ENCODE results near the gene MT1A. TPM values are rescaled to one million over a fixed set of nuclear protein-coding genes. Genes with fewer than 3 reads are reported as not detected.

The MT1A gene
- total RNA-seq, 2 experiments from 2014 or later: not detected

- Mint-ChIP-seq H3K4me3 (peak within 1 kb of the TSS; percentile 89), H3K36me3 (ENCODE audit: low read depth) (no peaks in the 10 kb centered on the region), H3K27ac (no peak within 1 kb of the TSS), H3K9me3 (no peaks in the 10 kb centered on the region), H3K27me3 (peaks cover 42% of the 10 kb centered on the region), H3K4me1 (ENCODE audit: low read depth) (peaks cover 11% of the 10 kb centered on the region)
- intact Hi-C loops (cut with DNase I, micrococcal nuclease): loop anchor here in 1 of 2 experiments (2.0 kb wide), 1 partner anchor 17 kb away; the partner anchor contains the start of gene MT2A
- Histone ChIP-seq H3K27ac (ENCODE audit: low read depth in 1 of 2, low read length in 2 of 2) (no peak within 1 kb of the TSS), H3K9me3 (ENCODE audit: control insufficient read depth in 1 of 2, insufficient read depth in 1 of 2, low read length in 2 of 2) (no peaks in the 10 kb centered on the region), H3K36me3 (ENCODE audit: insufficient read depth, low read length) (no peaks in the 10 kb centered on the region), H3K4me1 (ENCODE audit: insufficient read depth, low read length) (peaks cover 20% of the 10 kb centered on the region), H3K4me3 (ENCODE audit: low read length) (peak within 1 kb of the TSS; percentile 73), H3K27me3 (ENCODE audit: control insufficient read depth in 1 of 2, insufficient read depth in 2 of 2, low read length in 2 of 2) (peaks cover 0 to 10% of the 10 kb centered on the region in 2 experiments)
- peak in 11 of 14 experiments; percentile 11 to 80 (median 38) for DNase-seq
- ChIA-PET POLR2A (interaction anchor here (0.6 to 1.9 kb wide), 6 partner anchors 11 to 18 kb away, joined by 3 to 9 read pairs (median 4); partner anchors contain the start of gene MT2A), CTCF (interaction anchor here (1.2 kb wide), 1 partner anchor 18 kb away, joined by 3 read pairs; no protein-coding TSS in a partner anchor)
- peak; percentile 86 for ATAC-seq (ENCODE audit: poor library complexity)
- no peak for TF ChIP-seq CTCF (IDR thresholded peaks at IDR 0.05)
Observed at GRCh38 chr16:56625140-56625942, 13.1 kb upstream of the MT1A start, which contains the start of gene MT1E. MT1E (plus strand) TSS chr16:56625781; CDS start chr16:56625852, 71 bp downstream.

GRCh38 chr16:56625943-56626654 lies 12.4 kb upstream of the MT1A start:
- ChIA-PET CTCF (interaction anchor here (1.2 kb wide), 1 partner anchor 17 kb away, joined by 3 read pairs; no protein-coding TSS in a partner anchor), POLR2A (interaction anchor here (0.6 to 1.9 kb wide), 6 partner anchors 11 to 19 kb away, joined by 3 to 9 read pairs (median 4); partner anchors contain the start of gene MT2A)
- Histone ChIP-seq H3K4me1 (ENCODE audit: insufficient read depth, low read length) (peaks cover 20% of the 10 kb centered on the region), H3K27ac (ENCODE audit: low read depth in 1 of 2, low read length in 2 of 2) (no peak overlapping the region), H3K4me3 (ENCODE audit: low read length) (peak overlapping the region; percentile 73), H3K9me3 (ENCODE audit: control insufficient read depth in 1 of 2, insufficient read depth in 1 of 2, low read length in 2 of 2) (no peaks in the 10 kb centered on the region), H3K36me3 (ENCODE audit: insufficient read depth, low read length) (no peaks in the 10 kb centered on the region), H3K27me3 (ENCODE audit: control insufficient read depth in 1 of 2, insufficient read depth in 2 of 2, low read length in 2 of 2) (peaks cover 4 to 12% of the 10 kb centered on the region in 2 experiments)
- Mint-ChIP-seq H3K27me3 (peaks cover 49% of the 10 kb centered on the region), H3K4me3 (peak overlapping the region; percentile 89), H3K9me3 (no peaks in the 10 kb centered on the region), H3K27ac (no peak overlapping the region), H3K36me3 (ENCODE audit: low read depth) (no peaks in the 10 kb centered on the region), H3K4me1 (ENCODE audit: low read depth) (peaks cover 11% of the 10 kb centered on the region)
- TF ChIP-seq CTCF (IDR thresholded peaks at IDR 0.05): no peak
- no peak for DNase-seq
- ATAC-seq (ENCODE audit: poor library complexity): peak; percentile 28
- intact Hi-C loops (cut with DNase I, micrococcal nuclease): loop anchor here in 1 of 2 experiments (2.0 kb wide), 1 partner anchor 17 kb away; the partner anchor contains the start of gene MT2A

GRCh38 chr16:56626685-56627084 lies 11.8 kb upstream of the MT1A start:
- H3K27me3 ChIP-seq (ENCODE audit: control insufficient read depth in 1 of 2, insufficient read depth in 2 of 2, low read length in 2 of 2): peaks cover 8 to 18% of the 10 kb centered on the region in 2 experiments
- H3K9me3 ChIP-seq (ENCODE audit: control insufficient read depth in 1 of 2, insufficient read depth in 1 of 2, low read length in 2 of 2): no peaks in the 10 kb centered on the region
- DNase-seq (no peak), ATAC-seq (ENCODE audit: poor library complexity) (no peak)
- intact Hi-C loops (cut with DNase I, micrococcal nuclease): no loop called here
- H3K27me3 Mint-ChIP-seq: peaks cover 55% of the 10 kb centered on the region
- ChIA-PET POLR2A (interaction anchor here (1.9 kb wide), 1 partner anchor 18 kb away, joined by 8 read pairs; the partner anchor contains the start of gene MT2A), CTCF (no interaction called here)
- no peaks in the 10 kb centered on the region for H3K36me3 ChIP-seq (ENCODE audit: insufficient read depth, low read length)
- H3K4me3 ChIP-seq (ENCODE audit: low read length): no peak overlapping the region
- no peaks in the 10 kb centered on the region for H3K9me3 Mint-ChIP-seq
- H3K27ac ChIP-seq (ENCODE audit: low read depth in 1 of 2, low read length in 2 of 2): no peak overlapping the region
- H3K4me3 Mint-ChIP-seq: no peak overlapping the region
- H3K4me1 Mint-ChIP-seq (ENCODE audit: low read depth): peaks cover 16% of the 10 kb centered on the region
- no peak for TF ChIP-seq CTCF (IDR thresholded peaks at IDR 0.05)
- H3K27ac Mint-ChIP-seq: no peak overlapping the region
- no peaks in the 10 kb centered on the region for H3K36me3 Mint-ChIP-seq (ENCODE audit: low read depth)
- H3K4me1 ChIP-seq (ENCODE audit: insufficient read depth, low read length): peaks cover 21% of the 10 kb centered on the region
